Measurements from ENCODE around the gene AVEN. TPM values are rescaled to one million over a fixed set of nuclear protein-coding genes. Genes with fewer than 3 reads are reported as not detected.

AVEN gene
- total and polyA plus RNA-seq, 2 of the 8 experiments (the other 6 are each of a cell fraction or from before 2014, with no cell fraction given): 5.5 to 17.0 TPM

GRCh38 chr15:34049112-34049511, 10.1 kb upstream of the AVEN start (continued):
- TF ChIP-seq NRF1 (IDR thresholded peaks at IDR 0.05; ENCODE audit: low read depth, low read length) (no peak), FOSL1 (IDR thresholded peaks at IDR 0.05; ENCODE audit: insufficient read depth, low read depth, low read length) (no peak), CBX5 (IDR thresholded peaks at IDR 0.05; ENCODE audit: low read depth, low read length) (no peak), JUND (IDR thresholded peaks at IDR 0.05; ENCODE audit: low read length) (no peak), RNF2 (IDR thresholded peaks at IDR 0.05; ENCODE audit: borderline replicate concordance, low read depth, low read length, missing control alignments, poor library complexity, severe bottlenecking) (no peak)

Measured in H1 (cell line).